SK-N-MC (cell line): Measurements from ENCODE around the gene PALMD.

Experiments
- EZH2 ChIP-seq: fragments of 200-600 bp; sonication (generic); IDR thresholded peaks from one replicate; pipeline ENCODE4 v1.6.1; 2017; ENCODE audit warnings: antibody characterized with exemption
- FOXP2 ChIP-seq: optimal IDR thresholded peaks from 2 replicates; pipeline ENCODE3; 2011; ENCODE audit warnings: mild to moderate bottlenecking, moderate library complexity; ENCODE audit not compliant: insufficient read depth; ENCODE audit errors: extremely low read length, control extremely low read depth
- POLR2AphosphoS5 ChIP-seq: IDR thresholded peaks from 2 replicates; pipeline ENCODE4 v1.6.1; 2012; ENCODE audit warnings: mild to moderate bottlenecking, low read depth, low read length, borderline replicate concordance

DNA sequence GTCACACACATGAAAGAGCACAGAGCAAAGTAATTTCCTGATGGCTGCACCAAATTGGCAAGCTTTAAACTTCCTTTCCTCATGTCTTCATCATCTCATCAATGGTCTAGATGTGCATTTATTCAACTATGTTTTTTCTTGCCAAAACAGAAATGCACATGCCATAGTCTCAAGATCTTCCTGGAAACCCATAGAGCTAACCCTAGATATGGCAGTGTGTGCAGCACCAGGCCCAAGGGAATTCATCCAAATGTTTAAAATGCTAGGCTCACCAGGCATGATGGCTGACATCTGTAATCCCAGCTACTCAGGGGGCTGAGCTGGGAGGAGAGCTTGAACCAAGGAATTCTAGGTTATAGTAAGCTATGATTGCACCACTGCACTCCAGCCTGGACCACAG, 31.2 kb upstream of the PALMD start:
- TF ChIP-seq POLR2AphosphoS5 = no peak
- TF ChIP-seq EZH2 = no peak
- TF ChIP-seq FOXP2 = no peak
